GM11168 (cell line): ENCODE results near the gene MYOT.
"Not testable (repeated sequence)": the region's sequence is repeated elsewhere in the genome, so short reads cannot be mapped to it uniquely, and the experiment has no call there.

Experiments used
- in situ Hi-C: fragments of 300-500 bp; cut with MboI; formaldehyde crosslinking; loops from one replicate; pipeline ENCODE4 v1.12.0; 2022; ENCODE audit warnings: low sequenced_read_pairs; ENCODE audit not compliant: unreplicated experiment

Gene MYOT

DNA sequence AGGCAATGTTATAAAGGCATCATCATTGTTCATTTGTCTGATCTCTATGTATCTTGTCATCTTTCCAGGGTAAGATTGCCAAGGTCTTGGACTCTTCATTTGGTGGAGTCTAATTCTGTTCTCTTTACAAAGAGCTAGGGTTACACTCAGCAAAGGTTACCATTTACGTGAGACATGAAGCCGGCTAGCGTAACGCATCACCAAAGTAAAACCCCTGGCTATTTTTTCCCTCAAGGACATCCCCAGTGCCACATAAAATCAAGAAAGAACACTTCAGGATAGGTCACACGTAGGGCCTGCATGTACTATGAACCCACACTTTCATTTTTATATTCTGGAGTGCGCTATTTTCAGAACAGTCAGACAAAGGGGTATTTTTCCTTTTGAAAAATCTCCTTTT, 20.0 kb upstream of the MYOT start:
- in situ Hi-C loops, result loop anchor here (10.0 kb wide), 1 partner anchor 517 kb away; no protein-coding TSS in a partner anchor

DNA sequence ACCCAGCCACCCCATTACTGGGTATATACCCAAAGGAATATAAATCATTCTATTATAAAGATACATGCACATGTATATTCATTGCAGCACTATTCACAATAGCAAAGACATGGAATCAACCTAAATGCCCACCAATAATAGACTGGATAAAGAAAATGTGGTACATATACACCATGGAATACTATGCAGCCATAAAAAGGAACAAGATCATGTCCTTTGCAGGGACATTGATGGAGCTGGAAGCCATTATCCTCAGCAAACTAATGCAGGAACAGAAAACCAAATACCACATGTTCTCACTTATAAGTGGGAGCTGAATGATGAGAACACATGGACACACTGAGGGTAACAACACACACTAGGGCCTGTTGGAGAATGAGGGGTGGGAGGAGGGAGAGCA, 14.5 kb upstream of the MYOT start:
- in situ Hi-C loops, result not testable (repeated sequence)

DNA sequence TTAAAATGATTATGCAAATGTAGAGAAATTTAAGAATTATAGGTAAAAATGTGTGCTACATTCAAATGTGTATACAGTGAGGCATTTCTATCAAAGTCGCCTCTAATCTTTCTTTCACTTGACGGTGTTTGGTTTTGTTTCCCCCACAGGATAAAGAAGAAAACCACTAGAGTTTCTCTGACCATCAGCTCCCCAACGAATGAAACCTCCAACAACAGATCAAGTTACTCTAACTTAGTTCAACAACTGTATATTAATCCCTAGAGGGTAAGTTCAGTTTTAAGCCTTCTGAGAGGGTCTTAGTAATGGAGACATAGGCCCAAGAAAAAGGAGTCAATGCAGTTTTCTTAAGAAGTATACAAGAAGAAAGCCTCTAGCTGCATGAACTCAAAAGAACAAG, 11.5 kb upstream of the MYOT start:
- in situ Hi-C loops, result no loop called here

DNA sequence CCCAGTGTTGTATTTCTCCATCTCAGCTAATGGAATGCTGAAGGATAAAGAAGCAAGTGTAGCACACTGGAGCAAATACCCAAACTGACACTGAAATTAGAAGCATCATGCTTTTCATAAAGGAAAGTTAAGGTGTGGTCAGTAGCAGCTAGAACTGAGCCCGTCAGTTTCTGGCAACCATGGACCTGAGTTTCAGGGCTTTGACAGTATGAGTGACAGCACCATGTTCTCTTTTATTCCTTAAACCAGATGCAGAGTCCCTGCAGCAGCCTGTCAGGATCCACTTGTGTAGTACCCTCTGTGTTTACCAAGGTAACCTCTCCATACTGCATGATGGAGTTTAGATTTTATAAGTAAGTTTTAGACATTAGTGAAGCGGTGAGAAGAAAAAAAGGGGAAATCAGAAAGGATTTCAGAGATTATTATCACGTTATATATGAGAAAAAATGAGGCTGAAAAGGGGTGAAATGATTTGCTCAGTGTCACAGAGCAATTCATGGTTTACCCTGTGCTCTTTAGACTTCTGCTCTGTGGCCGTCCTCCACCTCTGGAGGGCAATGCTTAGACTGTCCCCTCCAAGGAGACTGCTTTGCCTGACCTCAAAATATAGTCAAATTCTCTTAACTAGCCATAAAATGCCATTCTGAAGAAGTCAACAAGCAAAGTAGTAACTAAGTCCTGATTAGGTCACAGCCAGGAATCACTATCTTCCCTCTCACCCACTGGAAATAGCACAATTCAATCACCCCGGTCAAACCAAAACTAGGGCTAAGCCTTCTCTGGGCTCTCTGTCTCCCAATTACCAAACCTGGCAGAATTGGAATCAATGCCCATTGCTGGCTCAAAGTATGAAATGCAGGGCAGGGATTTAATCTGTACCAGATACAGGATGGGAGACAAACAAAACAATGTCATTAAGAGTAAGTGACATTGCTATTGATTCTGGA, 10.5 kb upstream of the MYOT start:
- in situ Hi-C loops, result no loop called here

DNA sequence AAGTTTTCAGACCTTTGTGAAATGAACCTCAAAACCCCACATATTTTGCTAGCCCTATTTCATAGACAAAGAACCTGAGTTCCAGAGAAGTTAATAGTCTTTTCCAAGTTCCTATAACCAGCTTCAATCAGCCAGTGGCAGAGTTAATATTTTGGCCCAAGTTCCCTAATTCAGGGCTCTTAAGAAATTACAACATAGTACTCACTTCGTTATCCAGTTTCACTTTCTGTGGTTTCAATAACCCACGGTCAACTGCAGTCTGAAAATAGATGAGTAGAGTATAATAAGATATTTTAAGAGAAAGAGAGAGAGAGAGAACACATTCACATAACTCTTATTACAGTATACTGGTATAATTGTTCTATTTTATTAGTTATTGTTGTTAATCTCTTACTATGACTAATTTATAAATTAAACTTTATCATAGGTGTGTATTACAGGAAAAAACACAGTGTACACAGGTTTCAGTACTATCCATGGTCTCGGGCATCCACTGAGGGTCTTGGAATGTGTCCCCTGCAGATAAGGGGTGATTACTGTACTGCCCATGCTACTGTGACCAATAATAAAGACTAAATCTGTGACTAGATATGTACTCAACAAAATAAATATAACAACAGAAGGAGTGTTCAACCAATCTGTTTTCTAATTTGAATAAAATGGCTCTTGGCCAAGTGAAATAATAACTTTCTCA, 9.3 kb upstream of the MYOT start:
- in situ Hi-C loops, result no loop called here

DNA sequence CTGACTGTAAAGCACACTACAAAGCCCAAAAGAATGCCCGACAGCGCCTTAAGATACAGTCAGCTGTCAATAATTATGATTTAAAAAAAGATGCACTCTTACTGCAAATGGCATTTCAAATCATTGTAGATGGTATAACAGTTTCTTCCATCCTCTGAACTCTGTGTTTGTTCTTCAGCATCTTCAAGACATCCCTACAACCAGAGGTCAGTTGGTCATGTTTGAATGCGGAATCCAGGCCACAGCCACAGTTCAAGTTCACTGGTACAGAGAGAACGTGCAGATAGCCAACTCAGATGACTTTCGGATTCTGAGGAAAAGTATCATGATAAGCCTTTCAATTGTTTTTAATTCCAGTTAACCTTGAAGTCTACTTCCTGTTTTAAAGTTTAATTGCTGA, 8.7 kb upstream of the MYOT start:
- in situ Hi-C loops, result no loop called here

DNA sequence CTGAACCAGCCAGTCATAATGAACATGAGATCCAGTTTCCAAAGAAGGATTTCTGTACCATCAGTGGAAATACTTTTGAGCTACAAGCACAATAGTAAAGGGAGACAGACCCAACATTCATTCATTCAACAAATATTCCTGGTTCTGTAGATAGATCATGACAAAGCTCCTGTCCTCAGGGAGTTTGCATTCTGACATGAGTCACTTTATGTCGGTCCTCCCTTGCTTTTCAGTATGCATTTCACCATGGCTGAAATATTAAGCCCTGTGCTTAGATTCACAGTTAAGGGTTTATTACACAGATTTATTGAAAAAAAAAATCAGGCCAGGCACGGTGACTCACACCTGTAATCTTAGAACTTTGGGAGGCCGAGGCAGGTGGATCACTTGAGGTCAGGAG, 5.4 kb upstream of the MYOT start:
- in situ Hi-C loops, result no loop called here

DNA sequence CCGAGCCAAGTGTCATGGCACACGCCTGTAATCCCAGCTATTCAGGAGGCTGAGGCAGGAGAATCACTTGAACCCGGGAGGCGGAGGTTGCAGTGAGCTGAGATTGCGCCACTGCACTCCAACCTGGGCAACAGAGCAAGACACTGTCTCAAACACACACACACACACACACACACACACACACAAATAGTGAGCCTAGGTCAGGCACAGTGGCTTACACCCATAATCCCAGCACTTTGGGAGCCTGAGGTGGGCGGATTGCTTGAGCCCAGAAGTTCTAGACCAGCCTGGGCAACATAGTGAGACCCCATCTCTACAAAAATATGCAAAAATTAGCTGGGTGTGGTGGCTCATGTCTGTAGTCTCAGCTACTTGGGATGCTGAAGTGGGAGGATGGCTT, 4.0 kb upstream of the MYOT start:
- in situ Hi-C loops, result not testable (repeated sequence)

DNA sequence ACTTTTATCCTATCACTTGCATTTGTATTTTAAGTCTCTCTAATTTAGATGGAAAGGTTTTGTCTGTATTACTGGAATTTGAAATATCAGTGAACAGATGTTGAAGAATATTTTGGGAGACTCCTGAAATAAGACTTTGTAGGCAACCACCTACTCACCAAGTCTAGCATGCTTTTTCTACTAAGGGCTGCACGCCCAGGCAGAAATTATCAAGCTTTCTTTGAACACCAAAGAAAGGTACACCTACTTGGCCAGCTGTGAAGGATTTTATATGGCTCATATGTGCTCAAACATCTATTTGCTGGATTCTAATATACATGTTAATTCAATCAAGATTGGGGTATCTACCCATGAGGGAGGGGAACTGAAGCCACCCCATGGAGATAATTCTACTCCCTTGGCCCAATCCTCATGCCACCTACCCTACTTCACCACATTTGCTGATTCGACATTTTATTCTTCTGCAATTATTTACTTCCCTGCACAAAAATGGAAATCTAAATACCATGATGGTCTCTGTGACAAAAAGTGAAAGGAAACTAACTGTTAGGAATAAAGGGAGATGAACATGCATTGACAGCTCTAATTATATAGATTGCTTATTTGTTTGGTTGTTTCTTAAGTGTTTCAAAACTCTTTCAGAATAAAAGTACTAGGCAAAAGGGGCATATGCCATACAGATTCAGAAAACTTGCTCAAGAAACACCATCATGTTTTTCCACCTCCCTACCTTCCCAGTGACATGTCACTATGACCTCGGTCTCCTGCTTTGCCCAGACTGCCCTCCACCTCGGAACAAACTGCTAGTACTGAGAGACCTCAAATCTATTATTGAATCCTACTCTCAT, 895 bp upstream of the MYOT start:
- in situ Hi-C loops, result no loop called here

DNA sequence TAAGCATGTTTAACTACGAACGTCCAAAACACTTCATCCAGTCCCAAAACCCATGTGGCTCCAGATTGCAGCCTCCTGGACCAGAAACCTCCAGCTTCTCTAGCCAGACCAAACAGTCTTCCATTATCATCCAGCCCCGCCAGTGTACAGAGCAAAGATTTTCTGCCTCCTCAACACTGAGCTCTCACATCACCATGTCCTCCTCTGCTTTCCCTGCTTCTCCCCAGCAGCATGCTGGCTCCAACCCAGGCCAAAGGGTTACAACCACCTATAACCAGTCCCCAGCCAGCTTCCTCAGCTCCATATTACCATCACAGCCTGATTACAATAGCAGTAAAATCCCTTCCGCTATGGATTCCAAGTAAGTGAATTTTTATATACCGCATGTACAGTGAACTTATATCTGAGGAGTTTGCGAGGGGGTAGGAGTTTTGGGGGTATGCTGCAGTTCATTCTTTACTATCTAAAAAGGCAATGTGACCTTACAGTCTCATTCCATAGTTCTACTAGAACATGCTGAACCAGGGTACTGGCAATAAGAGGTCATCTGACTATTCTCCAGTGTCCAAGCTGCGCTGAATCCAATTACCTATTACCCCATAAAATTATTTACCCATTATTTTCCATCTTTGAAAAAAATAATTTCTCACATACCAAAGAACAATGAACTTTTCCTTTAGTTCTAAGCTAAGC, 3.1 kb downstream of the MYOT start:
- in situ Hi-C loops, result no loop called here

DNA sequence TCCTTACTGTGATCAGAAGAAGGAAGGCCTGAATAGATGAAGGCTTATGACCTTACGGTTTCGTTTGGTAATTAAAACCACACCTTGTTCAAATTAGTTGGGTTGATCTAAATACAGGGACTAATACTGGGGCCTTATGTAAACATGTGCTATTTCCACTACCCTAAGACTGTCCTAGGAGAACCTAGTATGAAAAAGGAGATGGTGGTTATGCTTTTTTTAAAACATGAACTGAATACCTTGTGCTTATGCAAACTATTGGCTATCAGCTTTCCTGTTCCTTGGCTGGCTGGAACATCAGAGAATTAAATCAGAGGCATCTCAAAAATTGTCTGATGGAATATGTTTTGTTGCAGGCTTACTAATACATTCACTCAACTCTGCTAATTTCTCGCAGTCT, 3.9 kb downstream of the MYOT start:
- in situ Hi-C loops, result no loop called here

DNA sequence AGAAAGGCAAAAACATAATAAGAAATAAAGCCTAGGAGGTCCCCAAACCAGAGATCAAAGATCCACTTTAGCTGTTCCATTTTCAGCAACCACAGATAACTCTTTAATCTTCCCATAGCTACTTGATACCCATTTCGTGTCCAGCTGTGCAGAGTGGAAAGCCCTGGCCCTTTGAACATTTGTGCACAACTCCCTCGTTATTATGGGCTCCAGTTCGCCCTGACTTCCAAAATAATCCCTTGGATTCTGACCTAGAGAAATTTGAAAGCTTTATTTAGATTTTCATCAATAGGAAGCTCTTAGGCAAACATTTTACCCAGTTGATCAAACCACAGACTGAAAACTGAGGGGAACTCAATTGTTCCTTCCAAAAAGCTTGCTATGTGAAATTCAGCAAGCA, 4.8 kb downstream of the MYOT start:
- in situ Hi-C loops, result no loop called here

DNA sequence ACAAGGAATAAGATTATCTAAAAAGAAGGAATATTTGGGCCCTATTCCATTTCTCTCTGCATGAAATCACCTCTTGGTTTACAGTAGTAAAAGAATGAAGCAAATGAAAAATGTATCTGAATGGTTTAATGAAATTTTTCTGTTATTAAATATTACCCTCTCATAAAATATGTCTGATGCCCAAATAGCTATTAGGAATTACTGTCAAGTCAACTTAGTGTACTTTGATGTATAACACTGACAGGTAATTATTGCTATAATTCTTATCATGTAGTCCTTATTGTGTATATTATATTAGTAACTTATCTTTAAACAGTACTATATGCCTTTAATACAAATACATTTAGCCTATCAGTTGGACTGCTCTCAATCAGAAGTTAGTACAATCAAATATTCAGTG, 8.4 kb downstream of the MYOT start:
- in situ Hi-C loops, result no loop called here

DNA sequence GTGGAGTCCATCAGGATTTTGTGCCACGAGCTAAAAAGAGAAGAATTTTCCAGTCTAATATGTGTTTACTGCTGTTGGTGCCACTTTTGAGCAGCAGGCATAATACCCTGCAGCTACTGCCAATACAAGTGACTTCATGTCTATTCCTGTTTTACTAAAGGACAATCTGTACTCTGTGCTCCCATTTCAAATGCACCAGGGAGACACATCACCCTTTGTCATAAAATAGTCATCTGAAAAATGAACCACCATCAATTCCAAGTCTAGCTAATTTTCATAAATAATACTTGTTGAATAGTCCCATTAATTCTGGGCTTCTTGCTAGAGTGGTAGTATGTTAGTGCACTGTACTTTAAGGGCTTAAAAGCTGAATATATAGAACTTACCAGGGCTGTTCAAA, 12.7 kb downstream of the MYOT start:
- in situ Hi-C loops, result no loop called here

DNA sequence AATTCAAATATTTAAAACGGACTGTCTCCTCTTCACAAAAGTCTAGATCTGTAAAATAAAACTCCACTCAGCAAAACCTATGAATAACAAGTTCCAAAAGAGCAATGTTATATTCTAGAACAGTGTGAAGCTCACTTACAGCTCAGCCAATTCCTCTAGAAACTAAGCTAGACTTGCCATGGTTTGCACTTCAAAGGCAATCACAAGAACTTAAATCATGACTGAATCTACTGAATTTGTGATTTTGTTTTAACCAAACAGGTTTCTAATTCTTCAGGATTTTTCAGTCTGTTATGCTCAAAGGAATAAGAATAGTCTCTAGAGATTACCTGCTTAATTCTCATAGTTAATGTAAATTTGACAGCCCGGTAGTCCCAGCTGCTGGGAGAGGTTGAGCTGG, 20.2 kb downstream of the MYOT start:
- in situ Hi-C loops, result no loop called here

DNA sequence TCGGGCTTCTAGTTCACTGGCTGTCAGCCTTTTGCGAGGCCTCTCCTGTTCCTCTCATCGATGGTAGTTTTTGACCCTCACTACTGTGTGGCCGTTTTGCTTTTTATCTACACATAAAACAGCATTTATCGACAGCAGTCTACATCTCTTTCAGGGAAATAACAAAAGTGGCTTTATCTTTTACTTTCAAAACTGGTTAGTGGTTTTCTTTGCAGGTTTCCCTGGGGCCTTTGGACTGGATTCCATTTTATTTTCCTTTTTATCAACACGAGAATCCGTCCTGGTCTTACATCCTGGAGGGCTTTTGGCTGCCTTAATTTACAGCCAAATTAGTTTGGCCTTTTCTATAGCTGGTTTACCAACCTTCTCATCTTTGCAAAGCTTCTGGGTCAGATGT, 20.8 kb downstream of the MYOT start:
- in situ Hi-C loops, result no loop called here

DNA sequence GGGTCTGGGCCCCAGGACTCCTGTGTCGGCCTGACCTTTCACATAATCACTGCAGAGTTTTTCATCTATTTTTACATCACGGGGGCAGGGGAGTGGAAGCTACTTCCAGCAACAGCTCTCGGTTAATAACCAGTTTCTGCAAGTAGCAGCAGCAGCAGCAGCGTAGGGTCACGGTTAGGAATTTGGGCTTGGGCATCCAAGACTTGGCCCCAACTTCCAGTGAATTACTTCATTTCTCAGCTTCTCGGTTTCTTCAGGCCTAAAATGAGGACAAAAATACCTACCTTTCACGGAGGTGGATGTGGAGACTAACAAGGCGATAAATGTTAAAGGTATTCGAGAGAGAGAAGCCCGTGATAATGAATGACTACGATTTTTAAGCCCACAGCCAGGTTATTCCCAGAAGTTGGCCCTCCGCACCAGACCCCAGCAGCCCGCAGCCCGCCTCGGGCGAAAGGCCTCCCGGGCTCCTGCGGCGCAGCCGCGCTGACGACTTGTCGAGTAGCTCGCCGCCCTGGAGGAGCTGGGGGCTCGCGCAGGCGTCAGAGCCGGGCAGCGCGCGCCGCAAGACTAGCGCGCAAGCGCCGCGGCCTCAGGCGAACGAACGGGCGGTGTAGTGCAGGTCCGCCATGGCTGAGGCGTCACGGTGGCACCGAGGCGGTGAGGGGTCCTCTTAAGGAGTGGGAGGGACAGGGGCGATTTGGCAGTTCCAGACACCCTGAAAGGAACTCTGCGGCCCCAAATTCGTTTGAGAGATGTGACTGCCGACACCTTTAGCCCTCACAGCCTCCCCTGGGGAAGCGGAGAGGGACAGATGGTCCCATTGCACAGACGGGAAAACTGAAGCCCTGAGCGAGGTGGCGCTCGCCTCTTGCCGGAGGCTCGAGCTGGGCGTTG, 21.5 kb downstream of the MYOT start, which contains the start of gene PKD2L2:
Gene PKD2L2, plus strand, starts transcription at position 595 of the 897 bp plus-strand sequence. Its CDS starts 35 bp downstream, at position 630.
- in situ Hi-C loops, result no loop called here

DNA sequence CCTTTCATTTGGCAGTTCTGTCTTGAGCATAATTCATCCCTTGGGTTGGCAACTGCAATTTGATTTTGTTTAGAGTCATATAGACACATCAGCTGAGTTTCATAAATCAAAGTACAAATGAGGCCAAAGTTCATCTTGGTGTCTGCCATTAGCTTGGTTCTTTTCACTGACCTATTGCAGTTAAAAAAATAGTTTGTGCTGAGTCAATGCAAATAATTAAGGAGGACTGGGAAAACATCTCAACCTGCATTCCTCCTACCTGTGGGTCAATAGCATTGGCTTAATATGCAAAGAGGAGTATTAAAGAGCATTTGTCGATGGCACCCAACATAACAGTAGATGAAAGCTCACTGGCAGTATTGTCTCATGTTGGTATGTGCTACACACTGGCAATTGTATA, 23.2 kb downstream of the MYOT start:
- in situ Hi-C loops, result no loop called here

DNA sequence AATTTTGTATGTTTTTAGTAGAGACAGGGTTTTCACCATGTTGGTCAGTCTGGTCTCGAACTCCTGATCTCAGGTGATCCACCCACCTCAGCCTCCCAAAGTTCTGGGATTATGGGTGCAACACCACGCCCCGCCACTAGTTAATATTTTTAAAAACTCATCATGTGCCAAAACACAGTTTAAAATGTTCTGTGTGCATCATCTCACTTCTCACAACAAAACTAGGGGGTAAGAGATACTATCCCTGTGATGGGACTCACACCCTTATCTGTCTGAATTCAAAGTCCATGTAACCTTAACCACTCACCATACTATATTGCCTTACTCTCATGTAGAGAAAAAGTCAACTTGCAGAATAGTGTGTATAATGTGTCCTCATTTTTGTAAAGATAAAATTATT, 24.2 kb downstream of the MYOT start:
- in situ Hi-C loops, result no loop called here
